Islet of Langerhans (tissue), 1 donor: ENCODE measurements around the gene FAM168A.
"Not testable (repeated sequence)": the region's sequence is repeated elsewhere in the genome, so short reads cannot be mapped to it uniquely, and the experiment has no call there.

Experiments
- FAIRE-seq: peaks from one replicate; lab custom pipeline; 2011; peaks lifted over from hg19 to GRCh38; lab: Jason Lieb, UNC

The FAM168A gene

GRCh38 chr11:73518195-73518594 lies 79.7 kb downstream of the FAM168A start:
- no peak for FAIRE-seq

GRCh38 chr11:73516080-73516479 lies 81.8 kb downstream of the FAM168A start:
- no peak for FAIRE-seq

- no peak for FAIRE-seq
Observed at GRCh38 chr11:73513707-73514106, 84.2 kb downstream of the FAM168A start.

GRCh38 chr11:73510877-73511276 lies 87.0 kb downstream of the FAM168A start:
- FAIRE-seq: no peak

GRCh38 chr11:73510106-73510505 lies 87.8 kb downstream of the FAM168A start:
- no peak for FAIRE-seq

GRCh38 chr11:73509188-73509587 lies 88.7 kb downstream of the FAM168A start:
- no peak for FAIRE-seq

- FAIRE-seq: no peak
Observed at GRCh38 chr11:73508243-73509176, 89.4 kb downstream of the FAM168A start.

GRCh38 chr11:73507086-73507485 lies 90.8 kb downstream of the FAM168A start:
- no peak for FAIRE-seq

- FAIRE-seq: no peak
Observed at GRCh38 chr11:73506038-73506437, 91.9 kb downstream of the FAM168A start.

GRCh38 chr11:73498343-73498742 lies 99.6 kb downstream of the FAM168A start:
- no peak for FAIRE-seq

- no peak for FAIRE-seq
Observed at GRCh38 chr11:73496134-73496533, 101.8 kb downstream of the FAM168A start.

- FAIRE-seq: no peak
Observed at GRCh38 chr11:73495731-73496130, 102.2 kb downstream of the FAM168A start.

GRCh38 chr11:73493956-73494598 lies 103.8 kb downstream of the FAM168A start:
- FAIRE-seq: no peak

GRCh38 chr11:73481626-73482025 lies 116.3 kb downstream of the FAM168A start:
- FAIRE-seq: no peak

- FAIRE-seq: no peak
Observed at GRCh38 chr11:73480677-73481076, 117.2 kb downstream of the FAM168A start.

GRCh38 chr11:73478737-73479347 lies 119.1 kb downstream of the FAM168A start:
- no peak for FAIRE-seq

GRCh38 chr11:73477518-73477917 lies 120.4 kb downstream of the FAM168A start:
- peak; percentile 45 for FAIRE-seq

GRCh38 chr11:73475549-73476095 lies 122.3 kb downstream of the FAM168A start:
- FAIRE-seq: no peak

GRCh38 chr11:73473252-73473651 lies 124.7 kb downstream of the FAM168A start:
- no peak for FAIRE-seq

- not testable (repeated sequence) for FAIRE-seq
Observed at GRCh38 chr11:73470036-73470612, 127.8 kb downstream of the FAM168A start.

- FAIRE-seq: no peak
Observed at GRCh38 chr11:73469401-73469800, 128.5 kb downstream of the FAM168A start.

- no peak for FAIRE-seq
Observed at GRCh38 chr11:73468590-73469161, 129.2 kb downstream of the FAM168A start.
